ENCODE results near the gene TEKT3.

The TEKT3 gene

GRCh38 chr17:15263680-15264079 lies 77.7 kb downstream of the TEKT3 start:
- DNase-seq, result no peak

- no peak for DNase-seq
Measured at GRCh38 chr17:15263206-15263579, 78.2 kb downstream of the TEKT3 start.

- DNase-seq, result no peak
Measured at GRCh38 chr17:15262291-15263205, 78.8 kb downstream of the TEKT3 start.

GRCh38 chr17:15261802-15262290 lies 79.6 kb downstream of the TEKT3 start:
- no peak for DNase-seq

- DNase-seq, result no peak
Measured at GRCh38 chr17:15261258-15261801, 80.1 kb downstream of the TEKT3 start.

GRCh38 chr17:15260376-15261257 lies 80.8 kb downstream of the TEKT3 start:
- peak in 3 of 5 experiments; percentile 14 to 54 (median 17) for DNase-seq

- DNase-seq, result no peak
Measured at GRCh38 chr17:15257796-15258512, 83.4 kb downstream of the TEKT3 start.

- peak in 4 of 5 experiments; percentile 14 to 56 (median 30) for DNase-seq
Measured at GRCh38 chr17:15257258-15257788, 84.1 kb downstream of the TEKT3 start.

GRCh38 chr17:15256689-15257088 lies 84.7 kb downstream of the TEKT3 start:
- DNase-seq, result no peak

GRCh38 chr17:15255713-15256454 lies 85.5 kb downstream of the TEKT3 start:
- DNase-seq, result no peak

Measured in T-helper 2 cell (primary cell).